HEK293T (cell line): Measurements from ENCODE around the gene MAP4.

ENCODE experiments used
- CTCF ChIA-PET: fragments of 350-600 bp; formaldehyde crosslinking; extraction: SDS; loops from one replicate; lab custom pipeline; 2021; ENCODE audit warnings: antibody characterized with exemption, inconsistent platforms; lab: Yijun Ruan, JAX
- POLR2A ChIA-PET: fragments of 350-600 bp; formaldehyde crosslinking; extraction: SDS; loops from one replicate; lab custom pipeline; 2020; ENCODE audit warnings: antibody characterized with exemption, inconsistent platforms; lab: Yijun Ruan, JAX
- DNase-seq: peaks from one replicate; pipeline ENCODE4 v3.0.0; 2012; ENCODE audit warnings: mixed read lengths; ENCODE audit errors: extremely low spot score
- ARNT ChIP-seq: fragments of 450-650 bp; IDR thresholded peaks from 2 replicates; pipeline ENCODE4 v1.6.1; 2017; ENCODE audit warnings: mild to moderate bottlenecking
- BHLHE40 ChIP-seq: fragments of 450-650 bp; IDR thresholded peaks from 2 replicates; pipeline ENCODE4 v1.6.1; 2016; ENCODE audit warnings: mild to moderate bottlenecking, moderate library complexity, borderline replicate concordance
- CTBP1 ChIP-seq: fragments of 450-650 bp; IDR thresholded peaks from 2 replicates; pipeline ENCODE4 v1.6.1; 2016; ENCODE audit warnings: borderline replicate concordance
- ELF4 ChIP-seq: fragments of 450-650 bp; IDR thresholded peaks from 2 replicates; pipeline ENCODE4 v1.6.1; 2017; ENCODE audit warnings: antibody characterized with exemption
- FOXA1 ChIP-seq: fragments of 450-650 bp; IDR thresholded peaks from 2 replicates; pipeline ENCODE4 v1.6.1; 2016; ENCODE audit warnings: mild to moderate bottlenecking
- FOXK2 ChIP-seq: fragments of 450-650 bp; IDR thresholded peaks from 2 replicates; pipeline ENCODE4 v1.6.1; 2016; ENCODE audit warnings: mild to moderate bottlenecking
- FOXM1 ChIP-seq: fragments of 450-650 bp; IDR thresholded peaks from 2 replicates; pipeline ENCODE4 v1.6.1; 2017; ENCODE audit warnings: mild to moderate bottlenecking, borderline replicate concordance
- HDGF ChIP-seq: fragments of 450-650 bp; IDR thresholded peaks from 2 replicates; pipeline ENCODE4 v1.6.1; 2017; ENCODE audit warnings: antibody characterized with exemption, borderline replicate concordance
- L3MBTL2 ChIP-seq: fragments of 450-650 bp; conservative IDR thresholded peaks from 2 replicates; pipeline ENCODE4 v1.6.1; 2016; ENCODE audit warnings: mild to moderate bottlenecking
- LEF1 ChIP-seq: fragments of 450-650 bp; IDR thresholded peaks from 2 replicates; pipeline ENCODE4 v1.6.1; 2017; ENCODE audit warnings: mild to moderate bottlenecking, borderline replicate concordance
- NFRKB ChIP-seq: fragments of 450-650 bp; IDR thresholded peaks from 2 replicates; pipeline ENCODE4 v1.6.1; 2016; ENCODE audit warnings: mild to moderate bottlenecking, moderate library complexity
- SP1 ChIP-seq: fragments of 450-650 bp; IDR thresholded peaks from 2 replicates; pipeline ENCODE4 v1.6.1; 2017
- SUZ12 ChIP-seq: fragments of 450-650 bp; IDR thresholded peaks from 2 replicates; pipeline ENCODE4 v1.6.1; 2016; ENCODE audit warnings: mild to moderate bottlenecking
- TARDBP ChIP-seq: fragments of 450-650 bp; IDR thresholded peaks from 2 replicates; pipeline ENCODE4 v1.6.1; 2016
- ZNF384 ChIP-seq: fragments of 450-650 bp; IDR thresholded peaks from 2 replicates; pipeline ENCODE4 v1.6.1; 2016
- TF ChIP-seq, protein P1 (sequence below): fragments of 450-650 bp; IDR thresholded peaks from 2 replicates; pipeline ENCODE4 v1.6.1; 2016

Gene MAP4

DNA sequence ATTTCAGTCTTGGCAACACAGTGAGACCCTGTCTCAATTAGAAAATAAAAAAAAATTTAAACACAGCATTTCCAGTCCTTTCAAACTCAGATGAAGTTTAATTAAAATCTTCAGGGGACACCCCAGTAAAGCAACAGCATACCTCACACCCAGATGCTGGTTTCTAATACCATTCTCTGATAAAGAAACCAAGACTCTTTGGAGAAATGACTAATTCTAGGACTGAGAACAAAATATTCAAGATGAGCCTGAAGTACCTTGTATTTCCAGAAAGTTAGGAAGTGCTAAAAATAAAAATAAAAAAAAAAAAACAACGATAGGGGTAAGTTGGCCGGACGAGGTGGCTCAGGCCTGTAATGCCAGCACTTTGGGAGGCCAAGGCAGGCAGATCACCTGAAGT, 14.0 kb upstream of the MAP4 start:
- TF ChIP-seq, protein P1, sequence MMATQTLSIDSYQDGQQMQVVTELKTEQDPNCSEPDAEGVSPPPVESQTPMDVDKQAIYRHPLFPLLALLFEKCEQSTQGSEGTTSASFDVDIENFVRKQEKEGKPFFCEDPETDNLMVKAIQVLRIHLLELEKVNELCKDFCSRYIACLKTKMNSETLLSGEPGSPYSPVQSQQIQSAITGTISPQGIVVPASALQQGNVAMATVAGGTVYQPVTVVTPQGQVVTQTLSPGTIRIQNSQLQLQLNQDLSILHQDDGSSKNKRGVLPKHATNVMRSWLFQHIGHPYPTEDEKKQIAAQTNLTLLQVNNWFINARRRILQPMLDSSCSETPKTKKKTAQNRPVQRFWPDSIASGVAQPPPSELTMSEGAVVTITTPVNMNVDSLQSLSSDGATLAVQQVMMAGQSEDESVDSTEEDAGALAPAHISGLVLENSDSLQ = no peak
- no peak for TF ChIP-seq ZNF384
- no peak for TF ChIP-seq HDGF
- TF ChIP-seq SP1 = no peak
- no peak for TF ChIP-seq LEF1
- no peak for TF ChIP-seq SUZ12
- no peak for TF ChIP-seq NFRKB
- ChIA-PET CTCF (no interaction called here), POLR2A (no interaction called here)
- DNase-seq = no peak

DNA sequence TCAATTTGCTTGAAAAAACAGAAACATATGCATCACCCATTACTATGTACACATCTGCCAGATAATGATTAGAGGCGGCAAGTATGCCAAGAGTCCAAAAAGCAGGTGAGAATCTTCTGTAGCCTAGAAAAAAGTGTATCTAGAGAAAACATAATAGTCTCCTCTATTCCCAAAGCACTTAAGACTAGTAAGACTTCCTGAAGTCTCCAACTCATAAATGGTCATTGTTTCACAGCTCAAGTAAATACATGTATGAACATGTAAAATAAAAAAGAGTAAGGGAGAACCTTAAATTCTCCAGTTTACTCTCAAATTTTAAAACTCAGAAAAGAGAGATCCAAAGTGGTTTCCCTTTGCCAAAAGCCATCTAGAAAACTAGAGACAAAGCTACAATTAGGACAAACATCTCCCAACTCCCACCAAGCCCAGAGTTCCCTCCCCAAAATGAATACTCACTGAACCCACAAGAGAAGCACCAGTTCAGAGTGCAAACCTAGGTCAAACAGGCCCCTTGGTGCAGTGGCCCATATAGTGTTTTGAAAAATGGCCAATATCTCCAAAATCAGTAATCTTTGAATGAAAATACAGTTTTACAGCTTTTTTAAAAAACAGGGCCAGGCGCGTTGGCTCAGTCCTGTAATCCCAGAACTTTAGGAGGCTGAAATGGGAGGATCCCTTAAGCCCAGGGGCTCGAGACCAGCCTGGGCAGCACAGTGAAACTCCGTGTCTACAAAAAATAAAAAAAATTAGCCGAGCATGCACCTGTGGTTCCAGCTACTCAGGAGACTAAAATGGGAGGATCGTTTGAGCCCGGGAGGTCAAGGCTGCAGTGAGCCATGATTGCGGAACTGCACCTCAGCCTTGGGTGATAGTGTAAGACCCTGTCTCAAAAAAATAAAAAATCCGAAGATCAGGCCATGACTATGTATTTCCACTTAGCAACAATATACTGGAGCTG, 11.0 kb upstream of the MAP4 start:
- DNase-seq = no peak
- POLR2A ChIA-PET = no interaction called here
- CTCF ChIA-PET = interaction anchor here (0.7 kb wide), 1 partner anchor 26 kb away, joined by 3 read pairs; no protein-coding TSS in a partner anchor
- no peak for TF ChIP-seq SUZ12
- TF ChIP-seq TARDBP = no peak
- no peak for TF ChIP-seq LEF1

- CTCF ChIA-PET = interaction anchor here (0.7 kb wide), 1 partner anchor 27 kb away, joined by 3 read pairs; no protein-coding TSS in a partner anchor
- POLR2A ChIA-PET = no interaction called here
- DNase-seq = no peak
- TF ChIP-seq LEF1 = no peak
- TF ChIP-seq, protein P1 = peak; percentile 72; the same call in 1 of the 2 replicates
- no peak for TF ChIP-seq FOXK2
- no peak for TF ChIP-seq ELF4
Measured at GRCh38 chr3:48026098-48026497, 9.9 kb upstream of the MAP4 start.

DNA sequence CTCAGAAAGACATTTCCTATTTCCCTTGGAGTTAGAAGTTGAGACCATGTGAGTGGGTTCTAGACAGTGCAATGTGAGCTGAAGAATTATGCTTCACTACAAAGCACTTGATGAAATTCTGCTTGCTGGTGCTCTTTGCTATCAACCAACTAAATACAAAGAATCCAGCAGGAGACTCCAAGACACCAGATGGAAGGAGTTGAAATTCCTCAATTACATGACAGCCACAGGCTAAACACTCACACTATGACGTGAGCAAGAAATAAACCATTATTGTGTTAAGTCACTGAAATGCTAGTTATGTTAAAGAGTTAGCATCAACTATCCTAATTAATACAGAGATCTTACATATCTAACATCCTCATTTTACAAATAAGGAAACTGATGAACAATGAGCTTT, 8.2 kb upstream of the MAP4 start:
- no peak for TF ChIP-seq HDGF
- TF ChIP-seq ZNF384 = no peak
- no peak for TF ChIP-seq ELF4
- TF ChIP-seq BHLHE40 = no peak
- no peak for TF ChIP-seq CTBP1
- no peak for TF ChIP-seq FOXM1
- TF ChIP-seq TARDBP = no peak
- TF ChIP-seq, protein P1 = no peak
- no peak for TF ChIP-seq SP1
- TF ChIP-seq SUZ12 = no peak
- TF ChIP-seq FOXK2 = no peak
- ChIA-PET POLR2A (no interaction called here), CTCF (no interaction called here)
- no peak for DNase-seq

GRCh38 chr3:48023377-48023776, 7.2 kb upstream of the MAP4 start:
- no peak for DNase-seq
- ChIA-PET CTCF (no interaction called here), POLR2A (no interaction called here)
- TF ChIP-seq ELF4 (no peak), CTBP1 (no peak), ZNF384 (no peak), SP1 (no peak), BHLHE40 (no peak), FOXA1 (no peak), ARNT (no peak), SUZ12 (no peak), L3MBTL2 (no peak)

DNA sequence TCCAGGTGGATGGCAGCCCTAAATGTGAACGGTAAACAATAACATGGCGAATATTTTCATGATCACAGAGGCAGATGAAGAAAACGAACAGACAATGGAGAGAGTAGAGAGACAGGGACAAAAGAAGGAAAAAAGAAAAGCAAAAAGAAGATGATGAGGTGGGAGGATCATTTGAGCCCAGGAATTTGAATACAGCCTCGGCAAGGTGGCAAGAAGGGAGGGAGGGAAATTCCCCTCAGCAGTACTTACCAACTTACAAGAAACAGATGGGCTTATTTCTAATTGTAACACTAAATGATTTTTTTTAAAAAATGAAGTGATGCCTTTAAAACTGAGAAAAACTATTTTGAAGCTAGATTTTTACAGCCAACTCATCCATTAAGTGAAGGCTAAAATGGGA, 6.0 kb upstream of the MAP4 start:
- DNase-seq = no peak
- TF ChIP-seq FOXA1 = no peak
- TF ChIP-seq ZNF384 = no peak
- TF ChIP-seq BHLHE40 = no peak
- no peak for TF ChIP-seq ARNT
- no peak for TF ChIP-seq LEF1
- no peak for TF ChIP-seq SUZ12
- no peak for TF ChIP-seq L3MBTL2
- no peak for TF ChIP-seq NFRKB
- no peak for TF ChIP-seq FOXM1
- no peak for TF ChIP-seq FOXK2
- TF ChIP-seq, protein P1 = no peak
- TF ChIP-seq CTBP1 = no peak
- TF ChIP-seq ELF4 = no peak
- no peak for TF ChIP-seq HDGF
- TF ChIP-seq TARDBP = no peak
- CTCF ChIA-PET = no interaction called here
- POLR2A ChIA-PET = no interaction called here
